ENCODE measurements around the gene TMEM170B. TPM values are rescaled to one million over a fixed set of nuclear protein-coding genes. Genes with fewer than 3 reads are reported as not detected.

Gene TMEM170B
- total and polyA plus RNA-seq, 2 of the 8 experiments (the other 6 are each of a cell fraction or from before 2014, with no cell fraction given): 0.80 to 4.3 TPM

DNA sequence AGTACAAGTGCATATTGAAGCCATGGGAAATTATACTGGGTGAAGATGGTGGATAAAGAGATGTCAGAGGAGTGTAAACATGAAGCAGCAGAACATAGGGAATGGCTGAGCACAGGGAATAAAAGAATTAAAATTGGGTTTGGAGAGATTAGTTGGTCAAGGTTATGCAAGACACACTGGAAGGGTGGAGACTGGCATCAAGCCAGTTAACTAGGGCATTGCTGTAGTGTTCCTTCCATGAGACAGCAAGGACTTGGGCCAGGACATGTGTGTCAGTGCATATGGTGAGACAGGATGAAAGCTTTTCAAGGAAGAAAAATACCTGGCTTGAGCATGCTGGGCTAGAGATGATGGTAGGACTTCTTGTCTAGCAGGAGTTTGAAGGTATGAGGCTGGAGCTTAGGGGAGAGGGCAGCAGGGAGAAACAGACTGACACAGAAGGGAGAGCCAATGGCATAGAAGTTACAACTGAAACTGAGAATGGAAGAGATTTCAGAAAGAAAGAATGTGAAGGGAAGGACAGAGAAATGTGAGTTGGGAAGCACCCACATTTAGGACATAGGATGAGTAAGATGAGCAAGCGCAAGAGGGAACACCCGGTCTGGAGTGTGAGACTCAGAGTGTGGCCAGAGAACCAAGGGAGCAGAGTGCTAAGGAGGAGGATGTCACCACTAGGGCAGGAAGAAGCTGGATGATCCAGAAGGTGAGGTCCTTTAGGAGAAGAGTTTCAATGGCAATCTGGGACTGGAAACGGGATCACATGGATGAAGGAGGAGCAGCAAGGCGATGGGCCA, 14.5 kb upstream of the TMEM170B start:
- 93% methylated on average over 4 of the region's 4 CpGs; no CpG with 5 or more reads in 1 of the 2 experiments for WGBS, 2 experiments (ENCODE audit: extremely low coverage in 1 of 2, insufficient coverage in 1 of 2, insufficient read length in 1 of 2, insufficient replicate concordance in 2 of 2, low coverage in 1 of 2, low lambda C conversion rate in 2 of 2, missing lambda C conversion rate in 1 of 2)
- no peaks in the 10 kb centered on the region for H3K27me3 ChIP-seq (replicated peaks in 1 of 4; ENCODE audit: control insufficient read depth in 3 of 4, extremely low read depth in 1 of 4, insufficient read depth in 3 of 4, low read length in 3 of 4)
- ChIA-PET CTCF (ENCODE audit: partially characterized antibody) (interaction anchor here (0.8 kb wide), 1 partner anchor 48 kb away, joined by 3 read pairs; no protein-coding TSS in a partner anchor), POLR2A (ENCODE audit: partially characterized antibody) (no interaction called here)
- no peak overlapping the region for H2BK20ac ChIP-seq (ENCODE audit: low read length)
- no peak overlapping the region for H2BK5ac ChIP-seq (ENCODE audit: low read depth, low read length)
- no peak overlapping the region for H3K14ac ChIP-seq (ENCODE audit: insufficient read length)
- H3K18ac ChIP-seq (ENCODE audit: extremely low read depth, low read length): no peak overlapping the region
- H3K23me2 ChIP-seq (ENCODE audit: low read depth, low read length): no peaks in the 10 kb centered on the region
- H3K9me3 ChIP-seq (ENCODE audit: insufficient read depth in 2 of 2, low read depth in 1 of 2, low read length in 1 of 2): no peaks in the 10 kb centered on the region
- no peak overlapping the region for H2AK5ac ChIP-seq (ENCODE audit: low read depth, low read length)
- no peaks in the 10 kb centered on the region for H3K4me1 ChIP-seq (replicated peaks in 1 of 4; ENCODE audit: control insufficient read depth in 3 of 4, insufficient read depth in 4 of 4, low read length in 3 of 4)
- no peak overlapping the region for H3K56ac ChIP-seq (replicated peaks; ENCODE audit: insufficient read length, low read depth, low read length)
- H4K20me1 ChIP-seq (replicated peaks in 1 of 2; ENCODE audit: control insufficient read depth in 1 of 2, insufficient read depth in 2 of 2, low read length in 2 of 2): no peaks in the 10 kb centered on the region
- DNase-seq (ENCODE audit: low read depth in 1 of 2, low spot score in 2 of 2): no peak
- TF ChIP-seq SP1 (IDR thresholded peaks at IDR 0.05; ENCODE audit: low read depth, low read length): no peak
- TF ChIP-seq, protein P1, sequence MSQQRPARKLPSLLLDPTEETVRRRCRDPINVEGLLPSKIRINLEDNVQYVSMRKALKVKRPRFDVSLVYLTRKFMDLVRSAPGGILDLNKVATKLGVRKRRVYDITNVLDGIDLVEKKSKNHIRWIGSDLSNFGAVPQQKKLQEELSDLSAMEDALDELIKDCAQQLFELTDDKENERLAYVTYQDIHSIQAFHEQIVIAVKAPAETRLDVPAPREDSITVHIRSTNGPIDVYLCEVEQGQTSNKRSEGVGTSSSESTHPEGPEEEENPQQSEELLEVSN (IDR thresholded peaks at IDR 0.05): no peak
- TF ChIP-seq RNF2 (IDR thresholded peaks at IDR 0.05; ENCODE audit: borderline replicate concordance, low read depth, low read length, missing control alignments, poor library complexity, severe bottlenecking): no peak
- TF ChIP-seq GTF2F1 (IDR thresholded peaks at IDR 0.05; ENCODE audit: borderline replicate concordance, low read depth, low read length): no peak
- no peak for TF ChIP-seq RBBP5 (IDR thresholded peaks at IDR 0.05; ENCODE audit: borderline replicate concordance, low read depth, low read length)
- TF ChIP-seq TAF1 (IDR thresholded peaks at IDR 0.05; ENCODE audit: low read depth, low read length): no peak
- no peak for TF ChIP-seq TAF7 (optimal IDR thresholded peaks at IDR 0.05; ENCODE audit: borderline replicate concordance, low read depth, low read length)
- TF ChIP-seq EZH2 (IDR thresholded peaks at IDR 0.05; ENCODE audit: low read depth, low read length, severe bottlenecking): no peak
- no peak overlapping the region for H3K4me2 ChIP-seq (ENCODE audit: insufficient read depth in 1 of 2, low read depth in 2 of 2, low read length in 2 of 2)
- H4K91ac ChIP-seq (replicated peaks; ENCODE audit: insufficient read length, low read length): no peak overlapping the region
- no peak overlapping the region for H3K9ac ChIP-seq (replicated peaks in 1 of 4; ENCODE audit: extremely low read depth in 1 of 4, low read depth in 3 of 4, low read length in 3 of 4)
- no peak overlapping the region for H3K27ac ChIP-seq (ENCODE audit: low read depth, low read length)
- H3K36me3 ChIP-seq (ENCODE audit: control insufficient read depth in 2 of 4, insufficient read depth in 4 of 4, low read length in 3 of 4): no peaks in the 10 kb centered on the region
- no peak for FAIRE-seq
- no peak overlapping the region for H2BK120ac ChIP-seq (replicated peaks; ENCODE audit: low read depth, low read length)
- no peaks in the 10 kb centered on the region for H3K79me2 ChIP-seq (ENCODE audit: control insufficient read depth in 1 of 2, insufficient read depth in 2 of 2, low read length in 2 of 2)
- no peak overlapping the region for H4K8ac ChIP-seq (ENCODE audit: extremely low read depth, insufficient read depth, low read length)
- no peak overlapping the region for H3K4me3 ChIP-seq (ENCODE audit: extremely low read depth in 1 of 4, insufficient read depth in 2 of 4, low read depth in 3 of 4, low read length in 4 of 4)
- no peak overlapping the region for H2AFZ ChIP-seq (ENCODE audit: low read length)
- no peak overlapping the region for H2BK15ac ChIP-seq (ENCODE audit: low read length)
- no peak overlapping the region for H3K23ac ChIP-seq (ENCODE audit: insufficient read length)
- no peak overlapping the region for H3K4ac ChIP-seq (replicated peaks; ENCODE audit: insufficient read length, low read depth, low read length)
- H3K79me1 ChIP-seq (ENCODE audit: low read depth, low read length): no peaks in the 10 kb centered on the region
- H2BK12ac ChIP-seq (ENCODE audit: low read depth, low read length): no peak overlapping the region
- H4K5ac ChIP-seq (ENCODE audit: insufficient read length, low read depth, low read length): no peak overlapping the region
